NB4 (cell line): ENCODE data around the gene EGFLAM.

ENCODE experiments used
- CTCF ChIP-seq: IDR thresholded peaks from one replicate; pipeline ENCODE4 v1.5.1; 2012; ENCODE audit warnings: low read depth, low read length
- POLR2A ChIP-seq: IDR thresholded peaks from 2 replicates; pipeline ENCODE4 v1.6.1; 2011; ENCODE audit warnings: mild to moderate bottlenecking; ENCODE audit not compliant: insufficient read length; ENCODE audit errors: extremely low read depth

- TF ChIP-seq POLR2A, result no peak
- no peak for TF ChIP-seq CTCF
These were observed 59.5 kb downstream of the EGFLAM start for GRCh38 chr5:38317868-38318267.
